ENCODE results near the gene SOHLH1.

GRCh38 chr9:135671591-135672041 is 27.7 kb downstream of the SOHLH1 start:
- no peak for TF ChIP-seq CTCF (IDR thresholded peaks at IDR 0.05; ENCODE audit: borderline replicate concordance, extremely low read depth, low read length, poor library complexity, severe bottlenecking)
- no peak for TF ChIP-seq EZH2 (IDR thresholded peaks at IDR 0.05; ENCODE audit: borderline replicate concordance, low read depth, low read length, severe bottlenecking)

Data from DND-41 (cell line).